CD8-positive, alpha-beta memory T cell (primary cell): ENCODE data around the gene ULK3. TPM values are rescaled to one million over a fixed set of nuclear protein-coding genes. Genes with fewer than 3 reads are reported as not detected.

Source experiments
- CTCF ChIA-PET: fragments of 350-600 bp; sonication (Branson Sonifier 250); formaldehyde crosslinking; loops from one replicate; lab custom pipeline; 2021; ENCODE audit warnings: antibody characterized with exemption; lab: Charles Lee
- POLR2A ChIA-PET: fragments of 350-600 bp; sonication (Branson Sonifier 250); formaldehyde crosslinking; loops from one replicate; lab custom pipeline; 2021; ENCODE audit warnings: antibody characterized with exemption; lab: Charles Lee
- DNase-seq, 5 donors: peaks; one replicate each; pipeline versions ENCODE4 v3.0.0 to v3.0.0-alpha.2; 2020 to 2022; ENCODE audit warnings: mixed read lengths in 1 of 5
- H3K27ac ChIP-seq: one replicate; pipeline ENCODE4 v1.7.0; 2013; ENCODE audit warnings: low read depth, mild to moderate bottlenecking, low read length, moderate library complexity
- H3K27me3 ChIP-seq: 2 replicates; pipeline ENCODE4 v1.7.0; 2013; ENCODE audit warnings: low read length, mild to moderate bottlenecking; ENCODE audit not compliant: insufficient read depth, poor library complexity, severe bottlenecking
- H3K36me3 ChIP-seq: 2 replicates; pipeline ENCODE4 v1.7.0; 2013; ENCODE audit warnings: mild to moderate bottlenecking, low read length, moderate library complexity; ENCODE audit not compliant: insufficient read depth
- H3K4me1 ChIP-seq: 2 replicates; pipeline ENCODE4 v1.7.0; 2013; ENCODE audit warnings: mild to moderate bottlenecking, low read length, moderate library complexity; ENCODE audit not compliant: insufficient read depth
- H3K4me3 ChIP-seq: 2 replicates; pipeline ENCODE4 v1.7.0; 2013; ENCODE audit warnings: mild to moderate bottlenecking, low read length
- H3K9me3 ChIP-seq: 2 replicates; pipeline ENCODE4 v1.7.0; 2013; ENCODE audit warnings: mild to moderate bottlenecking, low read length
- H3K27ac Mint-ChIP-seq, 8 donors: one replicate each; pipeline ENCODE4 v1.8.0; 2020 to 2021; ENCODE audit warnings: mixed read lengths in 8 of 8, mild to moderate bottlenecking in 6 of 8, inconsistent platforms in 3 of 8, moderate library complexity in 3 of 8
- H3K27me3 Mint-ChIP-seq, 2 donors: one replicate each; pipeline ENCODE4 v1.8.0; 2020 to 2021; ENCODE audit warnings: mixed read lengths in 2 of 2, mild to moderate bottlenecking in 1 of 2, moderate library complexity in 1 of 2
- H3K36me3 Mint-ChIP-seq, 3 donors: one replicate each; pipeline ENCODE4 v1.8.0; 2020 to 2021; ENCODE audit warnings: mixed read lengths in 3 of 3, inconsistent platforms in 1 of 3, mild to moderate bottlenecking in 1 of 3
- H3K4me1 Mint-ChIP-seq, 3 donors: one replicate each; pipeline ENCODE4 v1.8.0; 2020 to 2021; ENCODE audit warnings: mixed read lengths in 3 of 3, inconsistent platforms in 1 of 3, mild to moderate bottlenecking in 1 of 3
- H3K4me3 Mint-ChIP-seq, 7 donors: one replicate each; pipeline ENCODE4 v1.8.0; 2020 to 2021; ENCODE audit warnings: mixed read lengths in 7 of 7, mild to moderate bottlenecking in 6 of 7, moderate library complexity in 4 of 7, inconsistent platforms in 2 of 7
- H3K9me3 Mint-ChIP-seq, 5 donors: one replicate each; pipeline ENCODE4 v1.8.0; 2020 to 2022; ENCODE audit warnings: mixed read lengths in 5 of 5, mild to moderate bottlenecking in 3 of 5, moderate library complexity in 2 of 5, inconsistent platforms in 1 of 5
- polyA plus RNA-seq: library from polyadenylated mRNA; unstranded; fragments of 300-500 nt; fragmentation: Illumina TruSeq; gene quantifications from one replicate; pipeline ENCODE4 v1.2.3, GENCODE V29; 2021
- total RNA-seq, 2 experiments: library from RNA; stranded (reverse); gene quantifications; one replicate each; pipeline ENCODE4 v1.2.3, GENCODE V29; 2021

ULK3 gene
- total and polyA plus RNA-seq, 3 experiments from 2014 or later, result 43.1 to 60.1 (median 53.9) TPM

- CTCF ChIA-PET, result interaction anchor here (0.7 kb wide), 1 partner anchor 54 kb away, joined by 3 read pairs; no protein-coding TSS in a partner anchor
Observed at GRCh38 chr15:74821790-74822158, 21.2 kb downstream of the ULK3 start.

GRCh38 chr15:74821091-74821789 lies 21.7 kb downstream of the ULK3 start:
- peaks cover 0 to 1% (median 0%) of the 10 kb centered on the region in 3 donors for H3K36me3 Mint-ChIP-seq
- peaks cover 9% of the 10 kb centered on the region for H3K4me1 ChIP-seq
- no peak for DNase-seq
- no peak overlapping the region for H3K4me3 Mint-ChIP-seq
- H3K27ac Mint-ChIP-seq, result no peak overlapping the region
- CTCF ChIA-PET, result interaction anchor here (0.7 kb wide), 1 partner anchor 53 kb away, joined by 3 read pairs; no protein-coding TSS in a partner anchor
- POLR2A ChIA-PET, result no interaction called here
- no peaks in the 10 kb centered on the region for H3K27me3 ChIP-seq
- H3K4me3 ChIP-seq, result no peak overlapping the region
- H3K9me3 ChIP-seq, result no peaks in the 10 kb centered on the region
- no peaks in the 10 kb centered on the region for H3K9me3 Mint-ChIP-seq
- peaks cover 9 to 21% of the 10 kb centered on the region in 2 donors for H3K27me3 Mint-ChIP-seq
- peaks cover 4 to 9% (median 6%) of the 10 kb centered on the region in 3 donors for H3K4me1 Mint-ChIP-seq
- H3K27ac ChIP-seq, result no peak overlapping the region
- no peaks in the 10 kb centered on the region for H3K36me3 ChIP-seq

More at GRCh38 chr15:74821790-74822158, 21.2 kb downstream of the ULK3 start:
- Mint-ChIP-seq H3K4me1 (peaks cover 4 to 11% (median 6%) of the 10 kb centered on the region in 3 donors), H3K27me3 (peaks cover 9 to 25% of the 10 kb centered on the region in 2 donors), H3K4me3 (no peak overlapping the region), H3K36me3 (peaks cover 0 to 1% (median 0%) of the 10 kb centered on the region in 3 donors), H3K27ac (peak overlapping the region in 1 of 8 donors; percentile 33), H3K9me3 (no peaks in the 10 kb centered on the region)
- no peak for DNase-seq
- Histone ChIP-seq H3K4me1 (peaks cover 9% of the 10 kb centered on the region), H3K27ac (no peak overlapping the region), H3K9me3 (no peaks in the 10 kb centered on the region), H3K36me3 (no peaks in the 10 kb centered on the region), H3K4me3 (no peak overlapping the region), H3K27me3 (peaks cover 3% of the 10 kb centered on the region)
- POLR2A ChIA-PET, result no interaction called here

GRCh38 chr15:74820056-74820455 lies 22.9 kb downstream of the ULK3 start:
- H3K27ac Mint-ChIP-seq, result no peak overlapping the region
- H3K9me3 Mint-ChIP-seq, result no peaks in the 10 kb centered on the region
- no peak overlapping the region for H3K27ac ChIP-seq
- ChIA-PET POLR2A (no interaction called here), CTCF (no interaction called here)
- no peaks in the 10 kb centered on the region for H3K36me3 ChIP-seq
- H3K4me3 ChIP-seq, result no peak overlapping the region
- H3K4me1 ChIP-seq, result peaks cover 9% of the 10 kb centered on the region
- H3K4me3 Mint-ChIP-seq, result no peak overlapping the region
- H3K9me3 ChIP-seq, result no peaks in the 10 kb centered on the region
- no peaks in the 10 kb centered on the region for H3K27me3 ChIP-seq
- no peak for DNase-seq
- H3K36me3 Mint-ChIP-seq, result peaks cover 0 to 1% (median 0%) of the 10 kb centered on the region in 3 donors
- peaks cover 6 to 19% of the 10 kb centered on the region in 2 donors for H3K27me3 Mint-ChIP-seq
- H3K4me1 Mint-ChIP-seq, result peaks cover 4 to 9% (median 6%) of the 10 kb centered on the region in 3 donors

GRCh38 chr15:74817370-74817737 lies 25.6 kb downstream of the ULK3 start:
- H3K4me3 Mint-ChIP-seq, result no peak overlapping the region
- H3K27ac ChIP-seq, result no peak overlapping the region
- H3K36me3 Mint-ChIP-seq, result no peaks in the 10 kb centered on the region
- no peak overlapping the region for H3K4me3 ChIP-seq
- H3K36me3 ChIP-seq, result no peaks in the 10 kb centered on the region
- no peak overlapping the region for H3K27ac Mint-ChIP-seq
- peaks cover 1 to 11% of the 10 kb centered on the region in 2 donors for H3K27me3 Mint-ChIP-seq
- H3K27me3 ChIP-seq, result no peaks in the 10 kb centered on the region
- POLR2A ChIA-PET, result no interaction called here
- DNase-seq, result no peak
- H3K9me3 Mint-ChIP-seq, result no peaks in the 10 kb centered on the region
- CTCF ChIA-PET, result no interaction called here
- peaks cover 9% of the 10 kb centered on the region for H3K4me1 ChIP-seq
- H3K4me1 Mint-ChIP-seq, result peaks cover 4 to 9% (median 4%) of the 10 kb centered on the region in 3 donors
- no peaks in the 10 kb centered on the region for H3K9me3 ChIP-seq

GRCh38 chr15:74816624-74817369 lies 26.2 kb downstream of the ULK3 start:
- no peak for DNase-seq
- H3K27ac ChIP-seq, result no peak overlapping the region
- Mint-ChIP-seq H3K4me1 (peaks cover 4 to 9% (median 4%) of the 10 kb centered on the region in 3 donors), H3K27me3 (peaks cover 1 to 11% of the 10 kb centered on the region in 2 donors), H3K4me3 (no peak overlapping the region), H3K9me3 (no peaks in the 10 kb centered on the region), H3K36me3 (no peaks in the 10 kb centered on the region), H3K27ac (peak overlapping the region in 3 of 8 donors; percentile 55 to 77 (median 64))
- no peaks in the 10 kb centered on the region for H3K36me3 ChIP-seq
- H3K4me3 ChIP-seq, result no peak overlapping the region
- POLR2A ChIA-PET, result no interaction called here
- no peaks in the 10 kb centered on the region for H3K27me3 ChIP-seq
- peaks cover 9% of the 10 kb centered on the region for H3K4me1 ChIP-seq
- no peaks in the 10 kb centered on the region for H3K9me3 ChIP-seq
- CTCF ChIA-PET, result interaction anchor here (1.3 kb wide), 1 partner anchor 23 kb away, joined by 5 read pairs; no protein-coding TSS in a partner anchor

- Mint-ChIP-seq H3K27ac (no peak overlapping the region), H3K9me3 (no peaks in the 10 kb centered on the region), H3K36me3 (no peaks in the 10 kb centered on the region), H3K27me3 (peaks cover 1 to 11% of the 10 kb centered on the region in 2 donors), H3K4me3 (no peak overlapping the region), H3K4me1 (peaks cover 4 to 9% (median 4%) of the 10 kb centered on the region in 3 donors)
- CTCF ChIA-PET, result interaction anchor here (0.7 to 2.8 kb wide), 4 partner anchors 10 to 22 kb away, joined by 3 to 8 read pairs (median 4); no protein-coding TSS in a partner anchor
- Histone ChIP-seq H3K36me3 (no peaks in the 10 kb centered on the region), H3K9me3 (no peaks in the 10 kb centered on the region), H3K4me1 (peaks cover 9% of the 10 kb centered on the region), H3K27me3 (no peaks in the 10 kb centered on the region), H3K4me3 (no peak overlapping the region), H3K27ac (no peak overlapping the region)
- DNase-seq, result no peak
- POLR2A ChIA-PET, result no interaction called here
Observed at GRCh38 chr15:74815961-74816360, 27.0 kb downstream of the ULK3 start.

- H3K4me1 Mint-ChIP-seq, result peaks cover 4 to 9% (median 4%) of the 10 kb centered on the region in 3 donors
- ChIA-PET POLR2A (no interaction called here), CTCF (interaction anchor here (0.7 to 2.8 kb wide), 5 partner anchors 10 to 22 kb away, joined by 3 to 8 read pairs (median 3); no protein-coding TSS in a partner anchor)
- no peak for DNase-seq
- Histone ChIP-seq H3K4me3 (no peak overlapping the region), H3K4me1 (peaks cover 9% of the 10 kb centered on the region), H3K36me3 (no peaks in the 10 kb centered on the region), H3K27ac (no peak overlapping the region), H3K9me3 (no peaks in the 10 kb centered on the region), H3K27me3 (no peaks in the 10 kb centered on the region)
- peak overlapping the region in 1 of 8 donors; percentile 61 for H3K27ac Mint-ChIP-seq
- peaks cover 1 to 11% of the 10 kb centered on the region in 2 donors for H3K27me3 Mint-ChIP-seq
- H3K9me3 Mint-ChIP-seq, result no peaks in the 10 kb centered on the region
- H3K4me3 Mint-ChIP-seq, result no peak overlapping the region
- no peaks in the 10 kb centered on the region for H3K36me3 Mint-ChIP-seq
Observed at GRCh38 chr15:74815121-74815934, 27.6 kb downstream of the ULK3 start.
